Fibroblast of skin of right quadriceps (primary cell): ENCODE measurements around the gene SLTM.
"Not testable (repeated sequence)": the region's sequence is repeated elsewhere in the genome, so short reads cannot be mapped to it uniquely, and the experiment has no call there.

ENCODE experiments used
- DNase-seq: peaks from one replicate; pipeline ENCODE4 v3.0.0-alpha.2; 2013

Gene SLTM

GRCh38 chr15:58933281-58934113 is at the start of gene SLTM:
TSS of gene SLTM (minus strand) at chr15:58933679. CDS start at chr15:58933565, 114 bp downstream.
- peak; percentile 94 for DNase-seq

DNA sequence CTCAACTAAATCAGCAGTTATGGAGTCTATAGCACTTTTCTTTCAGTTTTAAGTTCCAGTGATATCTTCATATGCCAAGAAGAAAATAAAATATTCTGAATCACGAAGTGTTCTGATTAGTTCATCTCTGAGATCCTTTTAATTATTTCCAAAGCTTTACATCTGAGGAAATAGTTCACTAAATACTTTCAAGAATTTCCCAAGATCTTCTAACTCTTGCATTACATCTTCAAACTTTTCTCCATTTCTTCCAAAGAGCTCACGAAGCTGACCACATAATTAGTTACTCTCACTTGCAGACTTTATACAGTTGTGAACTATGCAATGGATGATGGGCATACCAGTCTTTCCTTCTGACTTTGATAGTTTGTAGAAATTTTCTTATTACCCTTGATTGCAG is 49.8 kb upstream of the SLTM start:
- DNase-seq, result no peak

- no peak for DNase-seq
Measured at GRCh38 chr15:58981808-58982475, 48.5 kb upstream of the SLTM start.

DNA sequence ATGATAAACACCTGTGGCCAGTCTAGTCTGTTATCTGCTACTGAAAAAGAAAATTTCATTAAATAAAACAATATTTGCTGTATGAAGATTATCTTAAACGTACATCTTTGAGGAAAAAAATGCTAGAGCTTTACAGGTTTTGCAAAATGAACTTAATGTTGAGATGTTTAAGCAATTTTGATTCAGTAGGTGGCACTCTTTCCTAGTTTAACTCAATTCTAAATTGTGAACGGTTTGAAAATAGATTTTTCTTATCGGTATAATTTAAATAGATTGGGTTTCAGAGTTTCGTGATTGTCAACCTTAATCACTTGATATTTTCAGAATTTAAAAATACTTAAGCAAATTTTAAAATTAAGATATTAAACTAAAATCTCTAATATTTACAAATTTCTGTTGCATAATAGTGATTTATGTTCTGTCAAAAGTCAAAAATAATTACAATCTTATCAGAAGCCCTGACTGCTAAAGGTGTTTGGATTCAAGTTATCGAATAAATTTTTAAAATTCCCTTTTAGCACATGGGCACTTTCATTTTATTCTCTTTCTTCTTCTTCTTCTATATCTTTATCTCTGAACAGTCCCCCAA is 47.0 kb upstream of the SLTM start:
- peak; percentile 35 for DNase-seq

GRCh38 chr15:58977887-58978286 is 44.4 kb upstream of the SLTM start:
- no peak for DNase-seq

DNA sequence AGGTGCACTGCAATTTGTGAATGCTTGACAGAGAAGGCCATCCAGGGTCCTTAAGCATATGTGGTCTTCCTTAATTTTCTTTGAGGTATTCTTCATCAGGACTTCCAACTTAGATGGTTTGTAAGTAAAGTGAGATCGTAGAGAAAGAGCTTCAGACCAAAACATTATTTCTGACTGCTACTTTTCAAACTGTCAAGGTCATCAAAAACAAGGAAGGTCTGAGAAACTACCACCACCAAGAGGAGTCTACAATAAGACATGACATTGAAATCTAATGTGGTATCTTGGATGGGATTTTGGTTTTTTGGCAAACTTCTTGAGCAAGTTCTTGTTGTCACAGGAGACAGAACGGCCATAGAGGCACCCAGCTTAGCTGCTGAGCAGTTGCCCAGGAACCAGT is 34.0 kb upstream of the SLTM start:
- DNase-seq, result no peak

GRCh38 chr15:58966698-58967097 is 33.2 kb upstream of the SLTM start:
- DNase-seq, result peak; percentile 54

GRCh38 chr15:58962662-58963565 is 29.4 kb upstream of the SLTM start:
- DNase-seq, result peak; percentile 50

- DNase-seq, result no peak
Measured at GRCh38 chr15:58962136-58962535, 28.7 kb upstream of the SLTM start.

DNA sequence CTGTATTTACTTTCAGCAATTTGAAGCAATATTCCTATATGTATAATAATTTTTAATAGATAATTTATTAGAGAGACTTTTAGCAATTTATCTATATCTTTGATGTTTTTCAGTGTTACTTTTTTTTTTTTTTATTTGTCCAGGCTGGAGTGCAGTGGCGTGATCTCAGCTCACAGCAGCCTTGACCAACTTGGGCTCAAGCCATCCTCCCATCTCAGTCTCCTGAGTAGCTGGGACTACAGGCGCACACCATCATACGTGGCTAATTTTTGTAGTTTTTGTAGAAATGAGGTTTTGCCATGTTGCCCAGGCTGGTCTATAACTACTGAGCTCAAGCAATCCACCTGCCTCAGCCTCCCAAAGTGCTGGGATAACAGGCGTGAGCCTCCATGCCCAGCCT is 25.3 kb upstream of the SLTM start:
- no peak for DNase-seq

GRCh38 chr15:58957101-58957973 is 23.9 kb upstream of the SLTM start:
- peak; percentile 59 for DNase-seq

DNA sequence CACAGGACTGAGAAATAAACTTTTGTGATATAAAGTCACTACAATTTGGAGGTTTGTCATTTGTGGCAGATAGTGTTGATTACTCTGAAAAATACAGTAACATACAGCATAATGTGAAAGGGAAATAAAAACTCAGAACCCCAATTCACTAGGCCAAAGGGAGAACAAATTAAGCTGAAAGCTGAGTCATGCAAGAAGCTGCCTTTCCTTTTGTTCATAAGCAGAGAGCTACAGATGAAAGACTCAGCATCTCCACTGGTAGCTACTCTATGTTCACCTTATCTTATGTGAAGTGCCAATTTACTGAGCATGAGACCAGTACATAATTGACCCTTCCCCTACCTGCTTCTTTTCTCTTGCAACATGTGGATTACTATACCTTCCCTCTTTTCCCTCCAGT is 19.3 kb upstream of the SLTM start:
- DNase-seq, result peak; percentile 37

GRCh38 chr15:58951388-58952007 is 18.0 kb upstream of the SLTM start:
- DNase-seq, result peak; percentile 68

GRCh38 chr15:58947179-58947578 is 13.7 kb upstream of the SLTM start:
- no peak for DNase-seq

DNA sequence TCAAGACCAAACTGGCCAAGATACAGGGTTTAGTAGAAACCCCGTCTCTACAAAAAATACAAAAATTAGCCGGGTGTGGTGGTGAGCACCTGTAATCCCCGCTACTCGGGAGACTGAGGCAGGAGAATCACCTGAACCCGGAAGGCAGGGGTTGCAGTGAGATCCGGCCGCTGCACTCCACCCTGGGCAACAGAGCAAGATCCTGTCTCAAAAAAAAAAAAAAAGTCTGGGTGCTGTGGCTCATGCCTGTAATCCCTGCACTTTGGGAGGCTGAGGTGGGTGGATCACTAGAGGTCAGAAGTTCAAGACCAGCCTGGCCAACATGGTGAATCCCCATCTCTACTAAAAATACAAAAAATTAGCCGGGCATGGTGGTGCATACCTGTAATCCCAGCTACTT is 1.5 kb upstream of the SLTM start:
- not testable (repeated sequence) for DNase-seq

GRCh38 chr15:58934521-58934920 is 1.0 kb upstream of the SLTM start:
- no peak for DNase-seq

DNA sequence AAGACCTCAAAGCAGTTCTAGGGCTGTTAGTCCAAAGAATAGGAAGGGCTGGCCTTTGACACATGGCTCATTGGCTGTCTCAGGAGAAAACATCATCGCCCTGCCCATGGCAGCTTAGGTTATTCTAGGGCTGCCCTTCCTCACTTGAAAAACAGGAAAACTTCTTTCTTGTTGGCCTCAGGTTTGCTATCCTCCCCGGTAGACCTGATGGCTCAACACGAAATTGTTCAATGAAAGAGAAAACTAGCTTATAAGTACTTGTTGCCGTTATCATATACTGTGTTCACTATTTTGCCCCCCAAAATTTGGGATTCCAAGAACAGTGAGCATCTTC is 602 bp upstream of the SLTM start:
- DNase-seq, result no peak

- DNase-seq, result no peak
Measured at GRCh38 chr15:58932710-58933280, 684 bp downstream of the SLTM start.

- DNase-seq, result peak; percentile 47
Measured at GRCh38 chr15:58931987-58932588, 1.4 kb downstream of the SLTM start.

DNA sequence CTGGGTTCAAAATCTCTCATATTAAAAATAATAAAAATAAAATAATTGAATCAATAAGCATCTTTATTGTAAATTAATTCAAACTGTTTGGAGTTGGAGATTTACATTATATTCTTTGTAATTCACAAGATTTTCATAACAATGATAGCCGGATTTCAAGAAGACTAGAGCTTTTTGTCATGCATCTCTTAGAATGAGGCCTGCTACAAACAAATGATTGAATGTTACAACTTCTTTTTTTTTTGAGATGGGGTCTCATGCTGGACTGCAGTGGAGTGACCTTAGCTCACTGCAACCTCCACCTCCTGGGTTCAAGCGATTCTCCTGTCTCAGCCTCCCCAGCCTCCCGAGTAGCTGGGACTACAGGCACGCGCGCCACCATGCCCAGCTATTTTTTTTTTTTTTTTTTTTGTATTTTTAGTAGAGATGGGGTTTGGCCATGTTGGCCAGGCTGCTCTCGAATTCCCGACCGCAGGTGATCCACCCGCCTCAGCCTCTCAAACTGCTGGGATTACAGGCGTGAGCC is 3.5 kb downstream of the SLTM start:
- DNase-seq, result no peak
